HL-60 (cell line): ENCODE results near the gene PIP5KL1.
A peak's percentile ranks its signal among the peaks of the same experiment; 100 is the strongest.

ENCODE experiments used
- DNase-seq, 2 experiments: peaks; one replicate each; pipeline ENCODE4 v3.0.0-alpha.2; 2010 to 2020; ENCODE audit warnings: low read depth in 1 of 2, low spot score in 1 of 2
- H3K27ac ChIP-seq: fragments of 250-450 bp; sonication (Bioruptor Pico); replicated peaks from 2 replicates; pipeline ENCODE4 v1.5.1; 2020; ENCODE audit warnings: mild to moderate bottlenecking, moderate library complexity
- H3K27me3 ChIP-seq: fragments of 250-450 bp; sonication (Bioruptor Pico); 2 replicates; pipeline ENCODE4 v1.5.1; 2021; ENCODE audit warnings: mild to moderate bottlenecking, moderate library complexity; ENCODE audit not compliant: insufficient read depth, poor library complexity, severe bottlenecking
- H3K4me3 ChIP-seq: replicated peaks from 2 replicates; pipeline ENCODE4 v1.5.1; 2011; ENCODE audit warnings: mild to moderate bottlenecking, control low read depth, low read length; ENCODE audit not compliant: insufficient read depth
- CTCF ChIP-seq: IDR thresholded peaks from one replicate; pipeline ENCODE4 v1.5.1; 2011; ENCODE audit warnings: low read length, control low read depth, inconsistent platforms; ENCODE audit not compliant: insufficient read depth
- GABPA ChIP-seq: IDR thresholded peaks from 2 replicates; pipeline ENCODE4 v1.6.1; 2012; ENCODE audit warnings: low read depth
- POLR2AphosphoS5 ChIP-seq: IDR thresholded peaks from 2 replicates; pipeline ENCODE4 v1.6.1; 2012; ENCODE audit warnings: low read depth
- REST ChIP-seq: IDR thresholded peaks from 2 replicates; pipeline ENCODE4 v1.6.1; 2012; ENCODE audit warnings: low read depth; ENCODE audit not compliant: insufficient replicate concordance
- SPI1 ChIP-seq: IDR thresholded peaks from 2 replicates; pipeline ENCODE4 v1.6.1; 2012; ENCODE audit warnings: low read depth, mild to moderate bottlenecking, borderline replicate concordance

The PIP5KL1 gene

GRCh38 chr9:127944586-127945218 lies 14.1 kb upstream of the PIP5KL1 start:
- H3K27ac ChIP-seq: no peak overlapping the region
- H3K4me3 ChIP-seq: no peak overlapping the region
- no peak for DNase-seq
- H3K27me3 ChIP-seq: no peaks in the 10 kb centered on the region
- no peak for TF ChIP-seq GABPA
- no peak for TF ChIP-seq REST
- no peak for TF ChIP-seq CTCF
- TF ChIP-seq SPI1: no peak
- TF ChIP-seq POLR2AphosphoS5: no peak

GRCh38 chr9:127943731-127944144 lies 13.2 kb upstream of the PIP5KL1 start:
- Histone ChIP-seq H3K27ac (no peak overlapping the region), H3K27me3 (no peaks in the 10 kb centered on the region), H3K4me3 (no peak overlapping the region)
- no peak for TF ChIP-seq REST
- no peak for TF ChIP-seq GABPA
- no peak for TF ChIP-seq POLR2AphosphoS5
- peak; percentile 89 for TF ChIP-seq CTCF
- TF ChIP-seq SPI1: no peak
- peak in 1 of 2 experiments; percentile 81 for DNase-seq

- no peak overlapping the region for H3K4me3 ChIP-seq
- no peak overlapping the region for H3K27ac ChIP-seq
- DNase-seq: no peak
- TF ChIP-seq REST (no peak), CTCF (no peak), GABPA (no peak), POLR2AphosphoS5 (no peak), SPI1 (no peak)
- no peaks in the 10 kb centered on the region for H3K27me3 ChIP-seq
Measured at GRCh38 chr9:127943011-127943662, 12.6 kb upstream of the PIP5KL1 start.
